GM21825 (cell line): ENCODE data around the gene ADAM10.
A peak's percentile ranks its signal among the peaks of the same experiment; 100 is the strongest.

ENCODE experiments used
- ATAC-seq: cut with Tn5 transposase; IDR thresholded peaks from one replicate; pipeline ENCODE4 v1.9.1; 2021; ENCODE audit warnings: mild to moderate bottlenecking, moderate library complexity; ENCODE audit not compliant: unreplicated experiment

Gene ADAM10

GRCh38 chr15:58755956-58756355 lies 6.4 kb upstream of the ADAM10 start:
- ATAC-seq, result no peak

- ATAC-seq, result no peak
These were observed 5.8 kb upstream of the ADAM10 start for GRCh38 chr15:58755350-58755749.

- no peak for ATAC-seq
These were observed 3.2 kb upstream of the ADAM10 start for GRCh38 chr15:58752716-58753115.

DNA sequence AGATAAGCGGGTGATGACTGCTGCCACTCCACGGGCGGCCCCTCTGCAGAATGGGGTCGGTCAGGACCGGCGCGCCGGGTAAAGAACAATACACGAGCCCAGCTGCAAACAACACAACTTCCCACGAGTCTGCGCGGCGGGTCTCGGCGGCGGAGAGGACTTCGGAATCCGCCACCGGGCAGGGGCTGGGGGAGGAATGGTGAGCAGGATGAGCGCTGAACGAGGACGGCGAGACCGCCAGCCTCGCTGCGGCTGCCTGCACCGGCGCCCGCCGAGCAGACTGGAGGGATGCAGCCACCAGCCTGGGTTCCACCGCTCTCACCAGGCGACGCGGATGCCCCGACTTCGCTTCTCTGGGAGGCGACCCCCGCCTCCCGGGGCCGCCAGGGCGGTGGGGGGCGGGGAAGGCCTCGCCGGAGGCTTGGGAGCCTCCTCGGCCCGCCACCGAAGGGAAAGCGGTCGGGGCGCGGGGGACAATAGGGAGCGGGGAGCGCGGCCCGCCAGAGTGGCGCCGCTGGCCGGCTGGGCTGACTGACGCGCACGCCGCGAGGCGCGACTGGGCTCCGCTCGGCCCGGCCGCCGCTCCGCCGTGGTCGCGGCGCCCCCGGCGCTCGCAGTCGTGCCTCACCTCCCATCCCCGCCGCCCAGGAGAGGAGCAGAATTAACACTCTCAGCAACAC lies 515 bp downstream of the ADAM10 start:
- peak; percentile 30 for ATAC-seq

DNA sequence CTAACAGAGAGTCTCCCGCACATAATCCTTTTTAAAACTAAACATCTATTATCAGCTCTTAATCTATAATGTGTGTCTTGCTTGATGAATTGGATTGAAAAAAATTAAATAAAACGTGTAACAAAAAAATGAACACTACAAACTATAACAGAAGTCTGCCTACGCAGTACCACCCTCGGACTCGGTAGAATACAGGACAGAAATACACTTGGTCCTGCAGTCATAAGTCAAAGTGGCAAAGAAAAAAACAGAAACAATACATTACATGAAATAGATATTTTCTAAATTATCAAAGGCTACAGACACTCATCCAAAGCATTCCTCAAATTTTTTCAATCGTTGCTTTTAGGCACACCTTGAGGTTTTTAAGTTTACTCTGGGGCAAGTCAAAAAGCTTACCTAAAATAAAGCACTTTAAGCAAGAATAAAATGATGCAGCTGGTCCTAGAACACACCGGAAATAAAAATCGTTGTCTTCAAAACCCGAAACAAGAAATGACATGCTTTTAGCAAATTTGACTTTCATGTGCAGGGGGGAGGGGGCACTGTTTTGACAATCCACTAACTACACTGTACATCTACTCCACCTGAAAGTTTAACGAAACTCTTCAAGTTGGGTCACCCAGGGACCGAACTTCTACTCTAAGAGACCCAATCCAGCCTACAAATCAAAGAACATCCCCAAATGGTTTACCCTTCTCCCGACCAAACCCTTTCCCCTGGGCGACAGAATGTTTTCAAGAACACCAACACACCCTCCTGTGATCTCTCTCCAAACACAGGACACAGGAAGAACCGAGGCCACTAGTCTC lies 1.3 kb downstream of the ADAM10 start:
- peak; percentile 3 for ATAC-seq

- no peak for ATAC-seq
These were observed 3.3 kb downstream of the ADAM10 start for GRCh38 chr15:58746174-58746573.

GRCh38 chr15:58742819-58743502 lies 6.5 kb downstream of the ADAM10 start:
- no peak for ATAC-seq

GRCh38 chr15:58742022-58742813 lies 7.3 kb downstream of the ADAM10 start:
- no peak for ATAC-seq

DNA sequence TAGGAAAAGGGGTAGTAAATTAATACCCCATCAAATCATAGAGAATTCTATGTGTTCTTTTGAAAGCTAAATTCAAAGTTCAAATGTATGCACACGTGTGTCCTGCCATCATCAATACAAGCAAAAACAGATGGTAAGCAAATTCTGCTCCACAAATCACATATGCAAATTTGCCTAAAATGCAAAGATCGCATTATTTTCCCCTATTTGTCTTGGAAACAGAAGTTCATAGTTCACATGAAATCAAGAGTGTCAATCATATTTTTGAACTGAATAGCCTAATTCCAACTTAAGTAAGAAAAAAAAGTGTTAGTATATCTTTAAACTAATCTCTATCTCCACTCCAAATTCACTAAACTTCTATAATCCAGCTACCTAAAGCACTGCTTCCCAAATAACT lies 8.5 kb downstream of the ADAM10 start:
- no peak for ATAC-seq

DNA sequence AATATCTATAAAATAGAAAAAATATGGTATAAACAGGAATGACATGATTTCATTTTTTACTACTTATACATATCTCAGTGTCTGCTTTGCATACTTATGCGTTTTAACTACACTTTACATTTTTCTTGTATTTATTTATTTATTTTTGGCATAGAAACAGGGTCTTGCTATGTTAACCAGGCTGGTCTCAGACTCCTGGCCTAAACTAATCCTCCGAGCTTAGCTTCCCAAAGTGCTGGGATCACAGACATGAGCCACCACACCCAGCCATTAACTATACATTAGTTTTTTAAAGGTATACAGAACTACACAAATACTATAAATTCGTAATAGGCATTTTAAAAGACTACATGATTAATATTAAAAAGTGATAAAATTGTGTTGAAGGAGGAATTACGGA lies 9.1 kb downstream of the ADAM10 start:
- no peak for ATAC-seq

DNA sequence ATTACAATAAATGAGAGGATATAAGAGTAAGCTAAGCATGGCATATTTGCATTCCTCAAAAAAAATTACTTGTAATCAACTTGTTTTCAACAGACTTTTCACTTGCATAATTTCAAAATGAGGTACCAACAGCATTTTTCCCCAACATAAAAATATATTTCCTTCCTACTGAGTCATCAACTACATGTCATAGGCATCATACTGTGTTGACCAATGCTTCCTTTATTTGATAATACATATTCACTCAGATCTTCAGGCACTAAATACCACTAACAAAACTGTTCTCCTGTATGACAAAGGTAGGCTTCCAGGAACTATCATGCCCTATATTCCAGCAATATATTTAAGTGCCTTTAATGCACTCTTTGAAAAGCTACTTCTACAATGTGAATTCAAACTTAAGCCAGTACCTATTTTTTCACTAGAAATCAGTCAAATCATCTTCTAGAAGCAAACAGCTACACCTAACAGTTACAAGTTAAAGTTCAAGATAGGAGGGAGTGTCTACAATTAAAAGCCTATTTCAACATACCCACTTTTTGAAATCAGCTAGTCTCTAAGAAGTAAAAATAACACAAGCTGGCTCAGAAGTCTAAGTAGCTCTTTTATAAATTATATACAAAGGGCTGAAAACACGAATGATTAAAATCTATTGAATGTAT lies 11.3 kb downstream of the ADAM10 start:
- ATAC-seq, result no peak

GRCh38 chr15:58737298-58737697 lies 12.2 kb downstream of the ADAM10 start:
- ATAC-seq, result no peak

DNA sequence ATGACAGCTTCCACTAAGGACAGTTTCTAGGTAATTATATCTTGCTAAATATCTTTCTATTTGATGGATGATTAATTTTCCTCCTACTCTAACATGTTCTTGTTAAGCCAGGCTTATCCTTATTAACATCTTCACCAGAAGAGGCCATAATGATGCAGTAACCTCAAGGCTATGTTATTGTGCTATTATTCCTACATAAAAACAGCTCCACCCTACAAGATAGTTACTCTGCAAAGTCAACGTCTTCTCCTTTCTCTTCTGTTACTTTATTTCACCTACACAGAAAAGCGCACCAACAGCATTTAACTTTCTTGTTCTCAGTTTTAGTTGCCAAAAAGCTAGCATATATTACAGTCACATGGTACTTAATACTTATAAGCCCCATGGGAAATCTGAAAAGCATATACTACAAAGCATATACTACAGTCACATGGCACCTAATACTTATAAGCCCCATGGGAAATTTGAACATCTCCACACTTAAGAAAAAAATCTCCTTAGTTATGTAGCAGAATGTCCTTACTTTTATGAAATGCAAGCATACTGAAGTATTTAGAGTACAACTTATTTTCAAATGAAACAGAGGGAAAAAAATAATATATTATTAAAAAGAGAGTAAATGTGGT lies 13.4 kb downstream of the ADAM10 start:
- no peak for ATAC-seq

- ATAC-seq, result no peak
These were observed 14.6 kb downstream of the ADAM10 start for GRCh38 chr15:58734859-58735258.

GRCh38 chr15:58732625-58733363 lies 16.7 kb downstream of the ADAM10 start:
- ATAC-seq, result no peak

GRCh38 chr15:58731756-58732535 lies 17.6 kb downstream of the ADAM10 start:
- ATAC-seq, result no peak

DNA sequence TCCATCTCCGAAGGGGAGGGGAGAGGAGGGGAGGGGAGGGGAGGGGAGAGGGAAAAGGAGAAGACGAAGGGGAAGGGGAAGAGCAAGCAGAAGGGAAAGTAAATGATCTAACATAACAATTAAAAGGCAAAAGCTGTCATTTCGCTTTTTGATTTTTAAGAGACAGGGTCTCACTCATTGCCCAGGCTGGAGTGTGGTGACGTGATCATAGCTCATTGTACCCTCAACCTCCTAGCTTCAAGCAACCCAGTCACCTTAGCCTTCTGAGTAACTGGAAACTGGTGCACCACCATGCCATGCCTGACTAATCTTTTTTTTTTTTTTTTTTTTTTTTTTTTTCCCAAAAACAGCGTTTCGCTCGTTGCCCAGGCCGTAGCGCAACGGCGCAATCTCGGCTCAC lies 22.6 kb downstream of the ADAM10 start:
- ATAC-seq, result no peak

DNA sequence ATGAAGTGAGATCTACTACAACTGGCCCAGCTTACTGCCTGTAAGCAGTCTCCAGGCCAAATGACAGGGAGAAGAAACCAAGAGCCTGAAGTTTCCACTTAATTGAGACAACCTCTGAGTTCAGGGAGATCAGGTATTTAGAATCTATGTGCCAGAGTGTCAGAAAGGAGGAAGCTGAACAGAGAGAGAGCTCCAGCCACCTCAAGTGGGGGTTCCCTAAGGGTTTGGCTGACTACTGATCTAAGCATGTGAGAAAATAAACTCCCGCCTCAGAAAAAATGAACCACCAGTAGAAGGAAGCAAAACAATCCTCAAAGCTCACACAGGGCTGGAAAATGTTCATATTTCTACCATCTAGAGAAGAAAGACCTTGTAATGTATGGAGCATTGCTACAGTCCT lies 25.0 kb downstream of the ADAM10 start:
- peak; percentile 74 for ATAC-seq

- no peak for ATAC-seq
These were observed 32.1 kb downstream of the ADAM10 start for GRCh38 chr15:58717357-58717756.
